CD4-positive, alpha-beta T cell treated with Interleukin-17A for 4 hours (primary cell): ENCODE data around the gene DNAJC22.
"Not testable (repeated sequence)": the region's sequence is repeated elsewhere in the genome, so short reads cannot be mapped to it uniquely, and the experiment has no call there.

Experiments used
- DNase-seq: peaks from one replicate; pipeline ENCODE4 v3.0.0-alpha.2; 2020; ENCODE audit warnings: mixed read lengths

DNAJC22 gene

DNA sequence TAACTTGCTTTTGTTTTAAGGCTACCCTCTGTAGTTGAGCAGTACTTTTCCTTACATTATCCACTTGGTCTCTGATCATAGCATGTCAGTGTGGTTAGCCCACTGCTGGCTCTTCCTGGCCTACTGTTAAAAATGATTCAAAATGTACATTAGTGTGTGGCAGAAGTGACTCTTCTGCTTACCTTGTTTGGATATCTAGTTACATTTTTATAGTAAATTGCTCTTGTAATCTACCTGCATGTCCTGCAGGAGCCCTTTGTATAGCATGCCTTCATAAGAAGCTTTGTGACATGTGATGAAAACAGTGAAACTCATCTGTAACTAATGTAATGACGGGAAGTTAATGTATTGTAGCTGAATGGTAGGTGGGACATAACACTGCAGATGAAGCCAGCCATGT is 28.7 kb downstream of the DNAJC22 start:
- no peak for DNase-seq

DNA sequence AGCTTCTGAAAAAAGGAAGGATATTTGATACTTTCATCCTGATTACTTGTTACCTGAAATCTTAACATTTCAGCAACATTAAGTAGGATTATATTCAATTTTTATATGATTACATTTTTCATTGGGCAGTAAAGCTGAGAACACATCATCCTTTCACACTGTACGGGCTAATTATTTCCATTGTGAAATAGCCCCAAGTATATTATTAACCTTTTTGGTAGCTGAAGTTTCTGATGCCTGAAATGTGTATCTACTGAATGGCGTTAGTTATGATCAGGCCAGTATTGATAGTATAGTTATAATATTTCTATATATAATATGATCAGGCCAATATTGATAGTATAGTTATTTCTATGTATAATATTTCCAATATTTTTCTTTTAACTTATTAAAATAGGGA is 30.7 kb downstream of the DNAJC22 start:
- DNase-seq = no peak

DNA sequence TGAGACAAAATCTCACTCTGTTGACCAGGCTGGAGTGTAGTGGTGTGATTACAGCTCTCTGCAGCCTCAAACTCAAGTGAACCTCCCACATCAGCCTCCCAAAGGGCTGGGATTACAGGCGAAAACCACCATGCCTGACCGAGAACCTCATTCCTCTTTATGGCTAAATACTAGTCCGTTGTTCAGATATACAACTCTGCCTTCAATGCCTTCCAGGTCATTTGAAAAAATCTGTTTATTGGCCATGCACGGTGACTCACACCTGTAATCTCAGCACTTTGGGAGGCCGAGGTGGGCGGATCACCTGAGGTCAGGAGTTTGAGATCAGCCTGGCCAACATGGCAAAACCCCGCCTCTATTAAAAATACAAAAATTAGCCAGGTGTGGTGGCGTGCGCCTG is 33.5 kb downstream of the DNAJC22 start:
- not testable (repeated sequence) for DNase-seq

DNA sequence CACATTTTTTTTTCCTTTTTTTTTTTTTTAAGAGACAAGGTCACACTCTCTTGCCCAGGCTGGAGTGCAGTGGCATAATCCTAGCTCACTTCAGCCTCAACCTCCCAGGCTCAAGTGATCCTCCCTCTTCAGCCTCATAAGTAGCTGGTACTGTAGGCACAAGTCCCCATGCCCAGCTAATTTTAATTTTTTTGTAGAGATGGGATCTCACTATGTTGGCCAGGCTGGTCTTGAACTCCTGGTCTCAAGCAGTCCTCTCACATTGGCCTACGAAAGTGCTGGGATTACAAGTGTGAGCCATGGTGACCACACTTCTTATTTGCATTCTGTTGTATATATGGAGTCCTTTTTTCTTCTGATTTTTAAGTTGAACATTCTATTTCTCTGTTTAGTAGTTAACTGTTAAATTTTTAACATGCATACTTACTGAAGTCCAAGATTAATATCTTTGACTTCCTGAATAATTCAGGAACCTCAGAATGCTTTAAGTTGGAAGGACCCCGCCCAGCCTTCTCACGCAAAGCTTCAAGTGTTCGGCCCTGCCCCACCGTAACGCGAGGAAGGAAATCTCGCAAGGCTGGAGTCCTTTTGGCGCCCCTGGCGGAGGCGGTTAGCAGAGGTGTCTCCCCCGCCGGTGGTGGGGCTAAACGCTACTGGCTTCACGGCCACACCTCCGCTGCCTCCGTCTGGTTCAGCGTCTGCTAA is 42.1 kb downstream of the DNAJC22 start:
- peak; percentile 79 for DNase-seq

DNA sequence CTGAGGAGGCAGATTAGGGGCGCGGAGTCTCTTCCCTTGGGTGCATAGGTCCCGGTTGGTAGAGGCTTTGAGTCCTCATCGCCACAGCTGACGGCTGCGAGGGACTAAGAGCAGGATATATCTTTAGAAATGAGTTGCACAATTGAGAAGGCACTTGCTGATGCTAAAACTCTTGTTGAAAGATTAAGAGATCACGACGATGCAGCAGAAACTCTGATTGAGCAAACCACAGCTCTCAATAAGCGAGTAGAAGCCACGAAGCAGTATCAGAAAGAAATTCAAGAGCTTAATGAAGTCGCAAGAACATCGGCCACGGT is 42.7 kb downstream of the DNAJC22 start:
- no peak for DNase-seq

DNA sequence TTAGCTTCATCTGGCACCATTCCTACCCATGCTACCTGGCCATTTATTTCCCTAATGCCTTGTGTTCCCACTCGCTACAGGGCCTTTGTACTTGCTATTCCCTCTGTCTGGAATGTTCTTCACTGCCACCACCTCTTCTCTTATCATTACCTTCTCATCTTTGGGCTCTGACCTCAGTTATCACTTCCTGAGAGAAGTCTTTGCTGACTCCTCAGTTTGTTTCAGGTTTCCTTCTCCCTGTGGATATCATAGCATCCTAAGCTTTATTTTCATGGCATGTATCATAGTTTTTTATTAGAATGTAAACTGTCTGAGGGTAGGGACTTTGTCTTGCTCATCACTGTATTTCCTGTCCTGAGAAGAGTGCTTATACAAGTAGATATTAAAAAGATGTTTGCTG is 50.3 kb downstream of the DNAJC22 start:
- DNase-seq = no peak

DNA sequence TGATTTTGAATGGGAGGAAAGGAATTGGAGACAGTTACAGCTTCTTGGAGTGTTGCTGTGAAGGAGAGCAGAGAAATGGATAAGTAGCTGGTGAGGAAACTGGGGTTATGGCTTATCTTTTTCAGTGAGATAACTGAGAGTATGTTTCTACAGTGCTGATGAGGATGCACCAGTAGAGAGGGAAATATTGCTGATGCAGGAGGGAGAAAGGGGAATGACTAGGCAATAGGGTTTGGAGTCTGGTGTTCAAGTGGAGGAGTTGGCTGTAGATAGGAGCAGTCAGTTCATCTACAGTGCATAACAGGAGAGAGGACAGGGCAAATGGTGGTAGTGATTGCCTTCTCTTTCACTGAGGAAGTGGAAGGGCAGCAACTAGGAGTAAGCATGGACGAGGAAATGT is 53.6 kb downstream of the DNAJC22 start:
- DNase-seq = no peak
